Measurements from ENCODE around the gene SLC25A47.
"Not testable (repeated sequence)": the region's sequence is repeated elsewhere in the genome, so short reads cannot be mapped to it uniquely, and the experiment has no call there.

Gene SLC25A47

DNA sequence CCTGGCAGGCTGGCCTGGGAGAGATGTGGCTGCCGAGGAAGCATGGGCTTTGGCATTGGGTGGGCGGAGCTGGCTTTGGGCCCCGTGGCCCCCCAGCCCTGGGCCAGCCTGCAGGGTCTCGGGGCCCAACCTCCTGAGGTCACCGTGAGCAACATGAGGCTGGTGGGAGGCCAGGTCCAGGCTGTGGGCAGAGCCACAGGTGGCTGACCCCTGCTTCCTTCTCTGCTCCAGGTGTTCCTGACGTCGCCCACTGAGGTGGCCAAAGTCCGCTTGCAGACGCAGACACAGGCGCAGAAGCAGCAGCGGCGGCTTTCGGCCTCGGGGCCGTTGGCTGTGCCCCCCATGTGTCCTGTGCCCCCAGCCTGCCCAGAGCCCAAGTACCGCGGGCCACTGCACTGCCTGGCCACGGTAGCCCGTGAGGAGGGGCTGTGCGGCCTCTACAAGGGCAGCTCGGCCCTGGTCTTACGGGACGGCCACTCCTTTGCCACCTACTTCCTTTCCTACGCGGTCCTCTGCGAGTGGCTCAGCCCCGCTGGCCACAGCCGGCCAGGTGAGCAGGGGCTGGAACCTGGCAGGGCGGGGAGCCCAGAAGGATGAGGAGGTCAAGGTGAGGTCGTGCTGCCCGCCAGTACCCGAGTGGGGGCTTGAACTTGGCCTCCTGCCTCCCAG lies 5.5 kb downstream of the SLC25A47 start:
- no peak for DNase-seq

DNA sequence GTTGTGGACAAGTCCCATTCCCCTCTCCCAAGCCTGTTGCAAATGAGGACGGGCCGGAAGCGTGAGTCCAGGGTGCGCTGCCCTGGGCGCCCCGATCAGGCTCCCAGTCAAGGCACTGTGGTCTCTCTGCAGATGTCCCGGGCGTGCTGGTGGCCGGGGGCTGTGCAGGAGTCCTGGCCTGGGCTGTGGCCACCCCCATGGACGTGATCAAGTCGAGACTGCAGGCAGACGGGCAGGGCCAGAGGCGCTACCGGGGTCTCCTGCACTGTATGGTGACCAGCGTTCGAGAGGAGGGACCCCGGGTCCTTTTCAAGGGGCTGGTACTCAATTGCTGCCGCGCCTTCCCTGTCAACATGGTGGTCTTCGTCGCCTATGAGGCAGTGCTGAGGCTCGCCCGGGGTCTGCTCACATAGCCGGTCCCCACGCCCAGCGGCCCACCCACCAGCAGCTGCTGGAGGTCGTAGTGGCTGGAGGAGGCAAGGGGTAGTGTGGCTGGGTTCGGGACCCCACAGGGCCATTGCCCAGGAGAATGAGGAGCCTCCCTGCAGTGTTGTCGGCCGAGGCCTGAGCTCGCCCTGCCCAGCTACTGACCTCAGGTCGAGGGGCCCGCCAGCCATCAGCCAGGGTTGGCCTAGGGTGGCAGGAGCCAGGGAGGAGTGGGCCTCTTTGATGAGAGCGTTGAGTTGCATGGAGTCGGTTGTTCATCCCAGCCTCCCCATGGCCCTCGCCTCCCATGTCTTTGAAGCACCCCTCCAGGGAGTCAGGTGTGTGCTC lies 6.3 kb downstream of the SLC25A47 start:
- DNase-seq: no peak

DNA sequence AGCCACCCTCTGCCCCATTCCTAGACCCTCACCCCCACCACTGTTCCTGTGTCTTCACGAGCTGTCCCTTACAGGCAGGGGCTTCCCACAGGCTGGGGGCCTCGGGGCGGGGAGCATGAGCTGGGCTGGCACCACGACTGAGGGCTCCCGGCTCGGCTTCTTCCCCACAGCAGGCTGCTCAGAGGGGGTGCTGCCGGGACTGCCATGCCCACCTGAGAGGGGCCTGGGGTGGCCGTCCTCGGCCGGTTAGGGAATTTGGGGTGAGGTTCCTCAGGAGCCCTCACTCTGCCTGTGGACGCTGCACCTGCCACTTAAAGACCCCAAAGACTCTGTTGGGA lies 6.8 kb downstream of the SLC25A47 start:
- no peak for DNase-seq

DNA sequence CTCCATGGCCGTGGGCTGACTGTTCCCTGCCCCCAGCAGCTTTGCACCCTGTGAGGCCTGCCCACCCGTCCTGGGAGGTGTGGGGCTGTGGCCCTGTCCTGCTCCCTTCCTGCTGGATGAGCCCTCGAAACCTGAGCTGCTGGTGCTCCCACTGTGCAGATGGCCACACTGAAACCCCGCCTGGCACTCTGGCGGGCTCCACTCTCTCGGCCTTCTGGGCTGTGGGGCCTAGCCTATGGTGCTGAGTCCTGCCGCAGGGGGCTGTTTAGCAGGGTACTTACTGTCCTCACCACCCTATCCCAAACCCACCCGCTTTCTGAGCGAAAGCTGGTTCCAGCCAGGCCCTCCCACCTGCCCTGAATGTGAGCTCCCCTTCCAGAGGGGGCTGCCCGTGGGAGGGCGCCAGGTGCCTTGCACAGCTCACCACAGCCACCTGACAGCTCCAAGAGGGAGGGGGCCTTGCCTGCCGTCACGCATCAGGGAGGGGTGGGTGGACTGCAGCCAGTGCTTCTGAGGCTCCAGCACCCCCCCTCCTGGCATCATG lies 7.3 kb downstream of the SLC25A47 start:
- DNase-seq: no peak

DNA sequence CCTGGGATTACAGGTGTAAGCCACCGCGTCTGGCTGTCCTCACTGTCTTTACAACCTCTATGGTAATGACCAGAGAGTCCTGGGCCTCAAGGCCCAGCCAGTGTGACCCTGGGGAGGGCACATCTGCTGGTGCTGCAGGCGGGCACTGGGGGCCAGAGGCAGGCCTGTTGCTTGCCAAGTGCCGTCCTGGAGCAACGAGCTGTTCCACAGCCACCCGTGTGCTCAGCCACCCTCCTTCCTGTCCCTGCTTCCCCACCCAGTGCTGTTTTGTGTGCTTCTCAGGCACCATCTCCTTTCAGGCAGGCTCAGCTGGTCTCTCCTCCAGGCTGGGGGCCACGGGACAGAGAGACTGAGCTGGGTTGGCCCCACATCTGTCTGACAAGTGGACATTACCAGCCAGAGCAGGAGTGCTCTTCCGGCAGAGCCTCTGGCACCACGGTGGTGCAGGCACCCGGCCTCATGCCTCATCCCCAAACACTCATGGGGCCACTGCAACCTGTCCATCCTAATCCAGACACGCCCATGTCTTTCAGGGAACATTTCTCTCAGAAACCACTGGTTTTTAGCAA lies 9.0 kb downstream of the SLC25A47 start:
- DNase-seq: no peak

DNA sequence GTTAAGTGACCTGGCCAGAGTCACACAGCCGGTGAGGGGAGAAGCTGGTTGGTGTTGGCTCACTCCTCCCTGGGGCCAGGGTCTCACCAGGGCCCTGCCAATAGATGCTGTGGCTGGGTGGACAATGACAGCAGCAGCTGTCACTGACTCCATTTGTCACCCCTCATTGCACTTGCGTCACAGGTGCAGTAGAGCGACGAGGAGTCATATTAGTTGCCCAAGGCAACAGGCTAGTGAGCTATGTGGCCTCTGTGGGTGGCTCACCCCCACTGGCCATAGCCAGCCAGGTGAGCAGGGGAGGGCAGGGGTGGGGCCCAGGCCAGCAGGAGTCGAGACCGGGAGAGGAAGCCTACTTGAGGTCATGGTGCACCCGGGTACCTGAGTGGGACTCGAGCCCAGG lies 9.7 kb downstream of the SLC25A47 start:
- DNase-seq: no peak

DNA sequence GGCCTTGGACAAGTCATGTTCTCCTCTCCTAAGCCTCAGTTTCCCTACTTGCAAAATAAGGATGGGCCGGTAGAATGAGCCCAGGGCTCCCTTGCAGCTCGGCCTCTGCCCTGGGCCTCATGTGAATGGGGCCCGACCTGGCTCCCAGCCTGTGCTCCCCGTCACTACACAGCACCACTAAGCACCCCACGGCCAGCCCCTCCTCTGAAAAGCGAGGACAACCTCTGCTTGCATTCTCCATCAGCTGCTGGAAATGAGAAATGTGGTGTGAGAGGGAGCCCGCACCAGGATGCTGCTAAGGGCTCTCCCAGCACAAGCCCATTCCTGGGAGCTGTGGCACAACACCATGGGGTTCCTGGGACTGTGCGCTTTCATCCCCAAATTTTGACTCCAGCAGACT lies 10.2 kb downstream of the SLC25A47 start:
- no peak for DNase-seq

DNA sequence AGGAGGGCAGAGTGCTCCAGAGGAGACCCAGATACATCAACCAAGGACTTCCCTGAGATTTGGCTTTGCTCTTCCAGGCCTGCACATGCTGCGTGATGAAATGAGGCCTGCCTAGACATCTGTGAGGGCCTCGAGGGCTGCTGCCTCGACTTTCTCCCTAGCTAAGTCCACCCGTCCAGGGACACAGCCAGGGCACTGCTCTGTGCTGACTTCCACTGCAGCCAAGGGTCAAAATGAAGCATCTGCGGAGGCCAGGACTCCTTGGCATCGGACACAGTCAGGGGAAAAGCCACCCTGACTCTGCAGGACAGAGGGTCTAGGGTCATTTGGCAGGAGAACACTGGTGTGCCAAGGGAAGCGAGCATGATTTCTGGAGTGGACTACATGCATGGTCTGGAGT lies 10.7 kb downstream of the SLC25A47 start:
- no peak for DNase-seq

DNA sequence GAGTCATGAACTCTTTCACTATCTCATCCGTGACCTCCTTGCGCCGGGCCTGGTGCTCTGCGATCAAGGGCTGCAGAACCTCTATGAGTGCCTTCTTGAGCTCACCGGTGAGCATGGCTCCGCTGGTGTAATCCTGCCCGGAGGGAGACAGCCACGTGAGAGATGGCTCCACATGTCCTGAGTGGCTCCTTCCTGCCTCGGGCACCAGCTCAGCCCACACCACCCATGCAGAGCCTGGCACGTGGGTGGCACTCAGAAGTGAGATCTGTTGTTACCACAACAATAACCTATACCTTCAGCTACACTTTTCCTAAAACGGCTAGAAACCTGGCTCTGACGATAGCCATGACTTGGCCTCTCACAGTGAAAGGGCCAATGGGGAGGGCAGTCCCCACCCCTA lies 11.8 kb downstream of the SLC25A47 start:
- DNase-seq: no peak

DNA sequence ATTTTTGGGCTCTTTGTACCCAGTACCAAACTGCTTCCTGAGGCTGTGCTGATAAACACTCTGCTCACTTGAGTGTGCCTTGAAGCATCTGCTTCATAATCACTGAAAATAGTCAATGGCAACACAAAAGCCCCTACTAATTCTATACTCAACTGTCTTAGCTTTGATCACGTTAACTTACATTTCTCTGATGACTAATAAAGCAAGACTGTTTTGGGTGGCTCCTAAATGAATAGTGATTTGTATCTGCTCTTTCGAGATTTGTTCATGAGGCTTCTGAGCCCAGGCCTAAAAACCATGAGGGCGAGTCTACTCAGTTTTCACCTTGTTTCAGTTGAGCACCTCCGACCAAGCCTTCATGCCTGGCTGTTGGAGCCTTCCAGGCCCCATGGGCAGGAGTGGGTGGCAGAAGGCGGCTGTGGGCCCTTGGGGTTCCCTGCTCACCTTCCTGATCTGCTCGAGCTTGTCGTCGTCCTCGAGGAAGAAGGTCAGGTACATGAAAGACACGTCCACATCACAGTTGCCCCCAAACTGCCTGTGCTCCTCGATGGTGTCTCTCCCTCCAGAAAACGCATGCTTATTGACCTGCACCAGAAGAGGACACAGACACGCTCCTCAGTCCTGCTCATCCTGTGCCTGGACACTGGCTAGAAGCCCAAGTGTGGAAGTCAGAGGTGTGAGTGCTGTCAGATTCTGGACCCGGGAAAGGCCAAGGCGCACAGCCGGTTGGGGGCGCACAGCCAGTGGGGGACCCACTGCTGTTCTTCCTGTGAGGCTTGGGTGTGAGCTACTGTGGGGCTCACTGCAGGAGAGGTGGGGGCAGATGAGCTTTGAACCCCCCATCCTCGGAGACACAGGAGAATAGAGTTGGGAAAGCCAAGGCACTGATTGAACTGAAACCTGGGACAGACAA lies 13.7 kb downstream of the SLC25A47 start:
- DNase-seq: no peak

DNA sequence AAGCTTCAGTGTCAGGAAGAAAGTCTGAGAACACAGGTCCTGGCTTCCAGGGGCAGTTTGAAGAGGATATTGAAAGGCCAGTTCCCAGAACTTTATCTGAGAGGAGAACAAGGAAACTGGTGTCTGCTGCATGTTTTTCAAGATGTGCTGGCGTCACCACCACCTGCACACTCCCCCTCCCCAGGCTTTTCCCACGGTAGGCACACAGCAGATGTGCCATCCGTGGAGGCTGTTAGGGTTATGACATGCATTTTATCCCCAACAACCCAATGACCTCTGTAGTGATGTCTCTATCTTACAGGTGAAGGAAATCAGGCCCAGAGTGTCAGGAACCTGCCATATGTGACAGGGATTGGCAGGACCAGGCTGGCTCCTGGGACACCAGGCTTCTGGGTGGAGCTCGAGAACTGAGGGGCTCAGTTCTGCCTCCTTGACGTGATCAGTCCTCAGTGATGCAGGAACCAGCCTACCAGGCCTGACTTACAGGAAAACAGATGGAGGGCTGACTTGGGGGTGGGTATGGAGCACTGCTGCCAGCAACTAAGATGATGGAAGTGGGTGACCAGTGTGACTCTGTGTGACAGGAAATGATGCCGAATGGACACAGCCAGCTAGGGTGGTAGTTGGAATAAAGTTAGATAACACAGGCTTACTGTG lies 16.8 kb downstream of the SLC25A47 start:
- DNase-seq: no peak

DNA sequence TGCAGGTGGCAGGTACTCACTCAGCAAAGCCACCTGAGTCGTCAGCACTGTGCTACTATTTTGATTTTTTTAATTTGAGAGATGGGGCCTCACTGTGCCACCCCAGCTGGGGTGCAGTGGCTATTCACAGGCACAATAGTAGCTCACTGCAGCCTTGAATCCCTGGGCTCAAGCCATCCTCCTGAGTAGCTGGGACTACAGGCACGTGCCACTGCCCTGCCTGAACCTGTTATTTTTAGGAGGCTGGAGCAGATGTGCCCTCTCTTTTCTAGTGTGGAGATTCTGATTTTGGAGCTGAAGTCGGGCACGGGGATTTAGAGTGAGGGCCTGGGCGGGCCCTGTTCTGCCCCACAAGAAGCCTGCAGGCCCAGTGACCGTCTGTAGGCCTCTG lies 17.3 kb downstream of the SLC25A47 start:
- no peak for DNase-seq

DNA sequence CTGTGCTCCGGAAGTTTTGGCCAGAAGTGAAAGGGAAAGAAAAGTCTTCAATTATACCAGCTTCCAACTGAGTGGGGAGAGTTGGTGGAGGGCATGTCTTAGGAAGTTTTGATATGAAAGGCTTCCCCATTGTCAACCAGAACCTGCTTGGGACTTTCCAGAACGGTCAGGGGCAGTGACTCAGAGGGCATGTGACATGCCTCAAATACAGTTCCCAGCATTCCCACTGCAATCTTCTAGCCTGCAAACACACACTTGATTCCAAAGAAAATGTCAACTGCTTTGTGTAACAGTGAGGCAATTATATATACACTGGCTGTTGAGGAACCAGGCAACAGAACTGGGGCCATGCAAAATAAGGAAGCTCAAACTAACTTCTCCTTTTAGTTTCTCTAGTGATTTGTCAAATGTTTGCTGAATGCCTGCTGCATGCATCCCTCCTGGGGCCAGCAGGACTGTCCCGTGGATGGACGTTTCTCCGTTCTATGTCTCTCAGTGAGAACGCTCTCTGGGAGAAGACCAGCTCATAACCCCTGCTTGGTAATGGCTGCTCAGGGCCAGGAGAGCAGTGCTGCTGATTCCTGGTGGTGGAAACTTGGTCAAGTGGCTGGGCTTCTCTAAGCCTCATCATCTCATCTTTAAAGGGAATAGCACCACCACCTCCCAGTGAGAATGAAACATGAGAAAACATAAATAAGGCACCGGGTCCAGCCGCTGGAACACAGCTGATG lies 18.3 kb downstream of the SLC25A47 start:
- no peak for DNase-seq

DNA sequence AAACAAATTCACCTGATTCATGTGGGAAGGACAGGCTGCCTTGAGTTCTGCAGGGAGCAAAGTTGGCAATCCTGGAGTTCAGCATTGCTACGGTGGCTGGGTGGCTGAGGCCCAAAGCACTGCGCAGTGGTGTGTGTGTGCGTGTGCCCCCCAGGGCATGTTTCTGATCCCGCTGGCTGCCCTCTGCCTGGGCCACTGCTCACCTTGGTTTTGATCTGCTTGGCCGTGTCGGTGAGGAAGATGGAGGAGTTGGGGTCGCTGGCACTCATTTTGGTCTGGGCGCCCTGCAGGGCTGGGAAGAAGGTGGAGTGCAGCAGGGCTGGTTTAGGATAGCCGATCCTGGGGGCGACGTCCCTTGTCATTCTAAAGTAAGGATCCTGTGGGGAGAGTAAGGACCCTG lies 19.1 kb downstream of the SLC25A47 start:
- no peak for DNase-seq

DNA sequence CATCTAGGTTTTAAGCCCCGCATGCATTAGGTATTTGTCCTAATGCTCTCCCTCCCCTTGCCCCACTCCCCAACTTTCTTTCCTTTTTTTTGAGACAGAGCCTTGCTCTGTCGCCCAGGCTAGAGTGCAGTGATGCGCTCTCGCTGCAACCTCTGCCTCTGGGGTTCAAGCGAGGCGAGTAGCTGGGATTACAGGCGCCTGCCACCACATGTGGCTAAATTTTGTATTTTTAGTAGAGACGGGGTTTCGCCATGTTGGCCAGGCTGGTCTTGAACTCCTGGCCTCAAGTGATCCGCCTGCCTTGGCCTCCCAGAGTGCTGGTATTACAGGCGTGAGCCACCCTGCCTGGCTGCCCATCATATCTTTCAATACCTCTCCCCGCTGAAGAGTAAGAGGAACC lies 19.7 kb downstream of the SLC25A47 start:
- DNase-seq: not testable (repeated sequence)

DNA sequence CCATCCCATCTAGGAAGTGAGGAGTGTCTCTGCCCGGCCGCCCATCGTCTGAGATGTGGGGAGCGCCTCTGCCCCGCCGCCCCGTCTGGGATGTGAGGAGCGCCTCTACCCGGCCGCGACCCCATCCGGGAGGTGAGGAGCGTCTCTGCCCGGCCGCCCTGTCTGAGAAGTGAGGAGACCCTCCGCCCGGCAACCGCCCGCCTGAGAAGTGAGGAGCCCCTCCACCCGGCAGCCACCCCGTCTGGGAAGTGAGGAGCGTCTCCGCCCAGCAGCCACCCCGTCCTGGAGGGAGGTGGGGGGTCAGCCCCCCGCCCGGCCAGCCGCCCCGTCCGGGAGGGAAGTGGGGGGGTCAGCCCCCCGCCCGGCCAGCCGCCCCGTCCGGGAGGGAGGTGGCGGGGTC lies 21.5 kb downstream of the SLC25A47 start:
- DNase-seq: not testable (repeated sequence)

DNA sequence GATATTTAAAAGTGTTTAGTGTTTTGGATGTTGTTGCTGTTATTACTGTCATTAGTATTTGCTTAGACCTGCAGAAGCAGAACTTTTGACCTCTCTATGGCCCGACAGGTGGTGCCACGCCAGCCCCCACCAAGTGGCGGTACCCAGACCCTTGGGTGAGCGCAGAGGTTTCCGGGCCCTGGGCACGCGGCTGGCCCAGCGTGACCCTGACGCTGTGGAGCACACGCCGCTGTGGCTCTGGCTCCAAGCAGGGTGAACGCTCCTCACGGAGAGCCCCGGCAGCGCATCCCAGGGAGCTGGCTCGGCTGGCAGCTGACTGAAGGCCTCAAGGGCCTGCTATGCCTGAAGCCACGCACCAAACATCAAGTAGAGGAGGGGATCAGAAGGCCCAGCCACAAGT lies 22.6 kb downstream of the SLC25A47 start:
- no peak for DNase-seq

DNA sequence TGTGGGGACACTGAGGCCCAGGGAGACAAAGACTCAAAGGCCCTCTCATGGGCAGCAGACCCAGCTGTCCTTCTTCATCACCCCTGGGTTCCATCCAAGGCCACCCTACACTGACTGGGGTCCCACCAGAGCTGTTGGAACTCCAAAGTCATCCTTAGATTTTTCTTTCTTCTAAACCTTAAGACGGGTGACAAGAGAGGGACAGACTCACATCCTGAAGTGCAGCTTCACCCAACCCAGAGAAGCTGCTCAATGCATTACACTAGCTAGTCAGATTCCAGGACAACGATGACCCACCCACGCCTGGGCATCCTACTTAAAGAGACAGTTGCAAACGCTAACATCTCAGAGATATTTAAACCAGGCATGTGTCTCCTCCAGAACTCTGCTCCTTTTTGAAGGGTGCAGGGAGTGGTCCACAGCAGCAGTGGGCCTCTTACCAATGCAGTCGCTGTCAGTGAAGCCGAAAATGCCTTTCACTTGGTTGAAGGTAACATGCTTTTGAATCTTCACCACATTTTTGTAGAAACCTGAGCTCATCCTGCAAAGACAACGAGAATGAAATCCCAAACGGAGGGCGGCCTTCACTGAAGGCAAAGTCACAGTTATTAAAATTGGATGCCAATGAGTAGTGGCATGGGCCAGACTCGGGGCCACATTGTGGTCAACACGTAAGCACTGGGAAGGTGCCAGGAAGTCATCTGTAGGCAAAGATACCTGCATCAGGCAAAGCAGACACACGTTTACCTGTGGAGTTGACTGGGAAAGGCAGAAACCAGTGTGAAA lies 23.4 kb downstream of the SLC25A47 start:
- no peak for DNase-seq

DNA sequence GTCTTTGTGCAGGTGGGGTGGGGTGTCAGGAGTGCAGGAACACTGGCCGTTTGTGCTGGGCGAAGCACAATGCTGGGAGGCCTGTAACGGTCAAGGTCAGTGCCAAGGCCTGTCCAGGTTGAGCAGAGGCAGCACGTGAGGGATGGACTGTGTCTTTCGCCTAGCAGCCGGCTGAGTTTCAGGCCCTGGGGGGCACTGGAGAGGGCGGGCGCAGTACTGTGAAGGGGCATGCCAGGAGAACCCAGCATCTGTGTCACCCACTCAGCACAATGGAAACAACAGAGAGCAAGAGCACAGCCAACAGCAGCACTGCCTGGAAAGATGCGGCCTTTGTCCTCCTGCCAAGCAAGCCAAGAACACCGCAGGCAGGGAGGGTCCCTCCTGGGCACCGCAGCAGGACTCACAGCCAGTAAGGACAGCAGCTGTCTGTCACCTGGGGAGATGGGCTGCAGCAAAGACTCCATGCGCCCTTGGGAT lies 25.2 kb downstream of the SLC25A47 start:
- no peak for DNase-seq

DNA sequence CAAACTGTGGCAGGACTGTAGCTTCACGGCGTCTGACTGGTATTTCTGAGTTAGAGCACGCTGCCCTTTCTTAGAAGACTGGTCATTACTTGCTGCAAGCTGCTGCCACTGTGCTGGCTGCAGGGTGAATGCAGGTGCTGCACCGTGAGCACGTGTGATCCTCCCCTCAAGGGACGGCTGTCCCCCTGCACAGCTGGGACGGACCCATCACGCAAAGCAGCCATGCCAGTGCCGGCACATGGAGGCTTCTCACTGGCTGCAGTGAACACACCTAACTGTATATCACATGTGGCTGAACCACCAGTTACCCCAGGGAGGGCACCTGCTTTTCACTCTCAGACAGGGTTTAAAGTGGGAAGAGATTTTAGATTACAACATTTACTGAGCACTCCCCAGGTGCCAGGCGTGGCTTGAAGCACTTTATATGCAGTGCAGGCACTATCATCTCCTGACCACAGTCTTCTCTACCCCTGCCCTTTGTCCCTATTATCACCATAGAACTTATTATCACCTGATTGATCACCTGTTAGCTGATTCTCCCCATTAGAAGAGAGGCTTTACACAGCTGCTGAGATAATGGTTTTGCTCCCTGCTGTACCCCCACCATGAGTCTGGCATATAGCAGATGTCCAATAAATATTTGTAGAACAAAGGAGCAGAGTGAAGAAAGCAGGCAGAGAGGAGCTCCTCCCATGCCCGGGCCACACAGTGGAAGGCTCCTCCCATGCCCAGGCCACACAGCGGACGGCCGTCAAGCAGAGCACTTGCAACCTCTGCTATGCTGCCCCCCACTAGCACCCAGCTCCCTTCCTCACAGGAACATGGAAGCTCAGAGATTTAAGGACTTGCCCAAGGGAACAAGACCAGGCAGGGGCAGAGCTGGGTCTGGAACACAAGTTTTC lies 25.9 kb downstream of the SLC25A47 start:
- no peak for DNase-seq
